Measurements from ENCODE around the gene CYP2C9. TPM values are rescaled to one million over a fixed set of nuclear protein-coding genes. Genes with fewer than 3 reads are reported as not detected.

The CYP2C9 gene
- total and polyA plus RNA-seq, 2 experiments from 2014 or later = 0.15 TPM; not detected in 1

GRCh38 chr10:95031656-95032055, 93.2 kb downstream of the CYP2C9 start:
- no peaks in the 10 kb centered on the region for H3K36me3 ChIP-seq
- H3K27ac ChIP-seq = no peak overlapping the region
- H3K4me1 ChIP-seq (ENCODE audit: low read depth) = no peaks in the 10 kb centered on the region
- no peak for DNase-seq (ENCODE audit: low read depth in 1 of 2, low spot score in 1 of 2)
- no peaks in the 10 kb centered on the region for H3K9me3 ChIP-seq (ENCODE audit: low read depth)
- no peak overlapping the region for H3K4me3 ChIP-seq
- TF ChIP-seq CTCF (IDR thresholded peaks at IDR 0.05; ENCODE audit: low read depth, low read length) = no peak
- H3K27me3 ChIP-seq = no peaks in the 10 kb centered on the region

- Histone ChIP-seq H3K4me1 (ENCODE audit: low read depth) (no peaks in the 10 kb centered on the region), H3K4me3 (no peak overlapping the region)
- DNase-seq (ENCODE audit: low read depth in 1 of 2, low spot score in 1 of 2) = no peak
Observed at GRCh38 chr10:95034401-95034800, 95.9 kb downstream of the CYP2C9 start.

GRCh38 chr10:95035332-95036295, 97.2 kb downstream of the CYP2C9 start:
- Histone ChIP-seq H3K27ac (no peak overlapping the region), H3K36me3 (no peaks in the 10 kb centered on the region), H3K4me3 (no peak overlapping the region), H3K27me3 (no peaks in the 10 kb centered on the region), H3K9me3 (ENCODE audit: low read depth) (no peaks in the 10 kb centered on the region), H3K4me1 (ENCODE audit: low read depth) (peaks cover 4% of the 10 kb centered on the region)
- DNase-seq (ENCODE audit: low read depth in 1 of 2, low spot score in 1 of 2) = no peak
- no peak for TF ChIP-seq CTCF (IDR thresholded peaks at IDR 0.05; ENCODE audit: low read depth, low read length)

More at GRCh38 chr10:95034401-95034800, 95.9 kb downstream of the CYP2C9 start:
- no peaks in the 10 kb centered on the region for H3K27me3 ChIP-seq
- no peaks in the 10 kb centered on the region for H3K36me3 ChIP-seq
- H3K27ac ChIP-seq = no peak overlapping the region
- no peaks in the 10 kb centered on the region for H3K9me3 ChIP-seq (ENCODE audit: low read depth)
- TF ChIP-seq CTCF (IDR thresholded peaks at IDR 0.05; ENCODE audit: low read depth, low read length) = no peak

GRCh38 chr10:95039281-95039680, 100.8 kb downstream of the CYP2C9 start:
- Histone ChIP-seq H3K4me3 (no peak overlapping the region), H3K36me3 (no peaks in the 10 kb centered on the region), H3K4me1 (ENCODE audit: low read depth) (peaks cover 4% of the 10 kb centered on the region), H3K27ac (no peak overlapping the region), H3K27me3 (no peaks in the 10 kb centered on the region), H3K9me3 (ENCODE audit: low read depth) (no peaks in the 10 kb centered on the region)
- DNase-seq (ENCODE audit: low read depth in 1 of 2, low spot score in 1 of 2) = no peak
- no peak for TF ChIP-seq CTCF (IDR thresholded peaks at IDR 0.05; ENCODE audit: low read depth, low read length)

Other genes starting within 250 kb of the CYP2C9 start
- not detected in 2 replicates for gene CYP2C19, start 176.0 kb upstream of the CYP2C9 start, total RNA-seq
- not detected in 2 replicates for gene CYP2C19, start 176.0 kb upstream of the CYP2C9 start, polyA plus RNA-seq
- 1.5 and 2.8 TPM in 2 replicates for gene CYP2C8, start 130.8 kb downstream of the CYP2C9 start, total RNA-seq
- gene CYP2C8, start 130.8 kb downstream of the CYP2C9 start, polyA plus RNA-seq = 0.99 and 1.3 TPM in 2 replicates

All from cardiac muscle cell (in vitro differentiated cells and primary cell).